Uterus (tissue), 4 donors: Measurements from ENCODE around the gene GAS7. TPM values are rescaled to one million over a fixed set of nuclear protein-coding genes. Genes with fewer than 3 reads are reported as not detected.
A peak's percentile ranks its signal among the peaks of the same experiment; 100 is the strongest.

Experiments
- DNase-seq, 2 donors: peaks; one replicate each; pipeline ENCODE4 v3.0.0-alpha.2; 2019 to 2020
- H3K27ac ChIP-seq, 2 donors: fragments of 200-600 bp; sonication (generic); 1 replicate in 1 of 2; 2 replicates in 1 of 2; pipeline ENCODE4 v1.5.1; 2016 to 2018
- H3K27me3 ChIP-seq, 2 donors: fragments of 200-600 bp; sonication (generic); one replicate each; pipeline ENCODE4 v1.5.1; 2018 to 2019; ENCODE audit warnings: control low read depth in 1 of 2
- H3K36me3 ChIP-seq, 2 donors: fragments of 200-600 bp; sonication (generic); one replicate each; pipeline ENCODE4 v1.5.1; 2019; ENCODE audit warnings: control low read depth in 1 of 2
- H3K4me1 ChIP-seq, 2 donors: fragments of 200-600 bp; sonication (generic); one replicate each; pipeline ENCODE4 v1.5.1; 2018 to 2019; ENCODE audit warnings: control low read depth in 1 of 2
- H3K4me3 ChIP-seq, 2 donors: fragments of 200-600 bp; sonication (generic); 1 replicate in 1 of 2; 2 replicates in 1 of 2; pipeline ENCODE4 v1.5.1; 2018 to 2019; ENCODE audit warnings: mild to moderate bottlenecking in 1 of 2
- H3K9me3 ChIP-seq, 2 donors: fragments of 200-600 bp; sonication (generic); one replicate each; pipeline ENCODE4 v1.5.1; 2019; ENCODE audit warnings: control low read depth in 1 of 2
- CTCF ChIP-seq, 4 experiments: fragments of 200-600 bp in 2 of 4; fragments of 450-650 bp in 2 of 4; sonication (generic) in 2 of 4; IDR thresholded peaks; one replicate each; pipeline ENCODE4 v1.5.1; 2016 to 2019; ENCODE audit warnings: antibody characterized with exemption in 4 of 4, mild to moderate bottlenecking in 2 of 4, moderate library complexity in 1 of 4
- POLR2A ChIP-seq, 2 donors: fragments of 450-650 bp; IDR thresholded peaks; one replicate each; pipeline ENCODE4 v1.6.1; 2016; ENCODE audit warnings: antibody characterized with exemption in 2 of 2, mild to moderate bottlenecking in 1 of 2, moderate library complexity in 1 of 2
- intact Hi-C: fragments of 100-400 bp; cut with DNase I; formaldehyde crosslinking; loops from one replicate; pipeline ENCODE4 v1.15.1; 2023; ENCODE audit warnings: low total_unique reads
- total RNA-seq, 4 donors: library from RNA; depleted of rRNA in 3 of 4; stranded (reverse); fragments of >200 nt in 3 of 4; gene quantifications; one replicate each; pipeline versions ENCODE4 v1.1.0 to v1.2.4, GENCODE V29; 2014 to 2023
- donor health status: DM: yes; HTN: yes; CAD: no.

GAS7 gene
- total RNA-seq, 4 donors from 2014 or later: 12.8 to 95.9 (median 40.8) TPM

- H3K4me3 ChIP-seq: no peak overlapping the region
- peak overlapping the region; percentile 65 to 72 for H3K27ac ChIP-seq
- TF ChIP-seq POLR2A (IDR thresholded peaks at IDR 0.05) (no peak), CTCF (IDR thresholded peaks at IDR 0.05) (no peak)
- peaks cover 8 to 9% of the 10 kb centered on the region in 2 donors for H3K4me1 ChIP-seq
- no peak for DNase-seq
- intact Hi-C loops: no loop called here
- H3K36me3 ChIP-seq: no peaks in the 10 kb centered on the region
- no peaks in the 10 kb centered on the region for H3K27me3 ChIP-seq
- no peaks in the 10 kb centered on the region for H3K9me3 ChIP-seq
Observed at GRCh38 chr17:10171581-10171981, 26.8 kb downstream of the GAS7 start.

GRCh38 chr17:10171122-10171571 is 27.3 kb downstream of the GAS7 start:
- Histone ChIP-seq H3K4me1 (peaks cover 8 to 9% of the 10 kb centered on the region in 2 donors), H3K27ac (peak overlapping the region; percentile 65 to 72), H3K9me3 (no peaks in the 10 kb centered on the region), H3K27me3 (no peaks in the 10 kb centered on the region), H3K36me3 (no peaks in the 10 kb centered on the region), H3K4me3 (no peak overlapping the region)
- TF ChIP-seq POLR2A (IDR thresholded peaks at IDR 0.05) (no peak), CTCF (IDR thresholded peaks at IDR 0.05) (peak in 1 of 4 experiments; percentile 12)
- intact Hi-C loops: no loop called here
- DNase-seq: peak; percentile 79 to 85

- intact Hi-C loops: no loop called here
- DNase-seq: no peak
- H3K27ac ChIP-seq: no peak overlapping the region
- H3K27me3 ChIP-seq: no peaks in the 10 kb centered on the region
- H3K4me1 ChIP-seq: peaks cover 8 to 9% of the 10 kb centered on the region in 2 donors
- TF ChIP-seq POLR2A (IDR thresholded peaks at IDR 0.05) (no peak), CTCF (IDR thresholded peaks at IDR 0.05) (no peak)
- H3K4me3 ChIP-seq: no peak overlapping the region
- H3K9me3 ChIP-seq: no peaks in the 10 kb centered on the region
- no peaks in the 10 kb centered on the region for H3K36me3 ChIP-seq
Observed at GRCh38 chr17:10170233-10170632, 28.2 kb downstream of the GAS7 start.

- TF ChIP-seq POLR2A (IDR thresholded peaks at IDR 0.05) (no peak), CTCF (IDR thresholded peaks at IDR 0.05) (no peak)
- Histone ChIP-seq H3K36me3 (no peaks in the 10 kb centered on the region), H3K9me3 (no peaks in the 10 kb centered on the region), H3K4me3 (no peak overlapping the region), H3K27ac (no peak overlapping the region), H3K27me3 (no peaks in the 10 kb centered on the region), H3K4me1 (peaks cover 8 to 9% of the 10 kb centered on the region in 2 donors)
- intact Hi-C loops: no loop called here
- no peak for DNase-seq
Observed at GRCh38 chr17:10169290-10169689, 29.1 kb downstream of the GAS7 start.

GRCh38 chr17:10166176-10166935 is 32.0 kb downstream of the GAS7 start:
- no peaks in the 10 kb centered on the region for H3K36me3 ChIP-seq
- no peaks in the 10 kb centered on the region for H3K9me3 ChIP-seq
- intact Hi-C loops: no loop called here
- H3K27me3 ChIP-seq: no peaks in the 10 kb centered on the region
- DNase-seq: no peak
- H3K27ac ChIP-seq: no peak overlapping the region
- H3K4me1 ChIP-seq: no peaks in the 10 kb centered on the region
- TF ChIP-seq CTCF (IDR thresholded peaks at IDR 0.05) (no peak), POLR2A (IDR thresholded peaks at IDR 0.05) (no peak)
- H3K4me3 ChIP-seq: no peak overlapping the region
